Measurements from ENCODE around the gene NECAB3. TPM values are rescaled to one million over a fixed set of nuclear protein-coding genes. Genes with fewer than 3 reads are reported as not detected.
"Not testable (repeated sequence)": the region's sequence is repeated elsewhere in the genome, so short reads cannot be mapped to it uniquely, and the experiment has no call there.

The NECAB3 gene
- total RNA-seq, 1 donor from 2014 or later, result 27.8 TPM

DNA sequence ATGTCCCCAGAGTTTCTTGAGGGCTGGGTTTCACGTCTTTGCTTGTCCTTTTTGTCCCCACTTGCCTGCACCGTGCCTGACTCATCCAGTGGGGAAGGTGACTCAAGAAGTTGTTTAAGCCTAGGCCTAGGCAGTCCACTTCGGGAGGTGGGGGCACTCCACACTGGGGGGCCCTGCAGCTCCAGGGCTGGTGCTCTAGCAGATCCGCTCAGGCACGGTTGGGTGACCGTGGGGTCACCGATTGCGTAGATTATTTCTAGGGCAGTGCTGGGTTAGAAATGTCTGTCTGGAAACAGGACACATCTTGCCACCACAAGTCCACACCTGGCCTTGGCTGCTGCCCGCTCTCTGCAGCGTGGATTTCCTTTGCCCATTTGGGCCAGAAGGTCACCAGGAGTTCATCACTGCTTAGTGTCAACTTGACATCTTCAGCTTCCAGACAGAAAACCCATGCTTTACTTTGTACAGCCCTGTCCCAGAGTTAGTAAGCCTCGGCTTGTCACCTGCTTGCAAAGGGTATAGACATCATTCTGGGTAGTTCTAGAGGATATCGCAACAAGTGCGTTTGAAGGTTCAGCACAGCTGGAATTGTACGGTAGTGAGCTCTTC lies 25.7 kb downstream of the NECAB3 start:
- no peak for DNase-seq

DNA sequence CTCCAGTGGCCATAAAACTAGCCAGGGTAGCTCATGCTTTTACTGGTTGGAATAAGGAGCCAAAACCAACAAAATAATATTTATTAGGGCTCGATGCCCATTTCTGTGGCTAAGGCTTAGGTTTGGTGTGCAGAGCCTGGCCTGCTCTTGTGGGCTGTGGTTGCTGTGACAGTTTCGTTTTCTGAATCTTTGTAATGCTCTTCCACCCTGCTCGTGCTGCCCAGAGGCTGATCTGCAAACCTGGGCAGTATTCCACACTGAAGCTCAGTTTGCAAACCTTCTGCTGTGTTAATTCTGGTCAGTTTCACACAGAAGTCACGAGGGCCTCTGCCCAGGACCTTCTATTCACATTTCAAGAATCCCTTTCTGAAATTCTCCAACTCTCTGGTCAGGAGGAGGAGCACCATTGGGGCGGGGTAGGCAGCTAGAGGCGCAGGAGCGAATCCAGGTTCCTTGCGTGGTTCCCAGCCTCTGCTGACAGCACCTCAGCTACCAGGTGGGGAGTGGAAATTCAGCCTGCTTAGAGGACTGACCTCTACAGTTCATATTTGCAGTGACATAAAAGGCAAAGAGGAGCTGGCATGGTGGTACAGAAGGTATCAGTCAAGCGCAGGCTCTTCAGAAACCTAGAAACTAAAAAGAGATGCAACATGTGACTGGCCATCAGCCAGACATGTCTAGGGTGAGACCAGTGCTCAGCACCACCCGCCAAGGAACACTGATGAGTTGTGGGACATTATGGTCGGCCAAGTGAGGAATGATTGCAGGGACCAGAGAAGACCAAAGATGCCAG lies 26.4 kb downstream of the NECAB3 start:
- DNase-seq, result no peak

DNA sequence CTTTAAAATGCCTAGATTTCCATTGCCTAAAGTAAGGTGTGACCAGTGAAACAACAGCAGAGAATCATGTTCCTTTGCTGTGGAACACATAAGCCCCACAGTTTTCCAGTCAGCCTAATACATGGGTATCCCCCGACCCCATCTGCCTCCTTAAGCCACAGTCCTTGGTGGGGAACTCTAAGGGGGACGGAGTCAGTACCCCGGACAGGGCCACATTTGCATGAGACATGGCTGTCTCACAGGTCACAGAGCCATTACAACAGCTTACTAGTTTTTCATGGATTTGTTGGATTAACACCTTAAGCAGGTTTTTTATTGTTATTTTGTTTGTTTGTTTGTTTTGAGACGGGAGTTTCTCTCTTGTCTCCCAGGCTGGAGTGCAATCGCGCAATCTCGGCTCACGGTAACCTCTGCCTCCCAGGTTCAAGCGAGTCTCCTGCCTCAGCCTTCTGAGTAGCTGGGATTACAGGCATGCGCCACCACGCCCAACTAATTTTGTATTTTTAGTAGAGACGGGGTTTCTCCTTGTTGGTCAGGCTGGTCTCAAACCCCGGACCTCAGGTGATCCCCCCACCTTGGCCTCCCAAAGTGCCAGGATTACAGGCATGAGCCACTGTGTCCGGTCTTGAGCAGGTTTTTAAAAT lies 27.1 kb downstream of the NECAB3 start:
- not testable (repeated sequence) for DNase-seq

DNA sequence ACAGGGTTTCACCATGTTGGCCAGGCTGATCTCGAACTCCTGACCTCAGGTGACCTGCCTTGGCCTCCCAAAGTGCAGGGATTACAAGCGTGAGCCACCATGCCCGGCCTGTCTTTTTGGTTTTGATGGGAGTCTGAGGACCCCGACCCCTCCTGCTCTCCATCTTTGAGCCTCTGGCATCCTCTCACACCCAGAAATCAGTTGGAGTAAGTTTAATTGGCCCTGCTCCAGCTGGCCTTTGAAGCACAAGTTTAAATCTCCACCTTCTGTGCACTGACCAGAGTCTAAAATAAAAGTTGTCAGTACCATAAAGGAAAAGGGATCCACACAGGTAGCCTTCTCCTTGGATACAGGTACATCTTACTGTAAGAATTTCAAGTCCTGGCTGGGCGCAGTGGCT lies 28.0 kb downstream of the NECAB3 start:
- DNase-seq, result no peak

DNA sequence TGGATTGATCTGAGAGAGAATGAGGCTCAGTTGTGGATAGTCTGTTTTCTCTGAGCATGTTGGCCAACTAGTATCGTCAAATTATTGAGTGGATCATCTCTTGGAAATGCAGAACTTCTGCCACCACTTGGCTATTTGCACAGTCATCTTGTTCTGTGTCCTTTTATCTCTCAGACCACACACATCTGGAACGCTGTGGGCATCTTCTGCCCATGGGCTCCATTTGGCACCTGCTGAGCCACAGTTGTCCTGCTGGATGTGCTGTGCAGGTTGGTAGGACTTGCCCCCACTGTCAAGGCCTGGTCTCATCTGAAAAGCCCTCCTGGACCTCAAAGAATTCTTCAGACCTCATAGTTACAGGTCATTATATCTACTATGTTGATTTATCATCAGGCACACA lies 28.8 kb downstream of the NECAB3 start:
- no peak for DNase-seq

DNA sequence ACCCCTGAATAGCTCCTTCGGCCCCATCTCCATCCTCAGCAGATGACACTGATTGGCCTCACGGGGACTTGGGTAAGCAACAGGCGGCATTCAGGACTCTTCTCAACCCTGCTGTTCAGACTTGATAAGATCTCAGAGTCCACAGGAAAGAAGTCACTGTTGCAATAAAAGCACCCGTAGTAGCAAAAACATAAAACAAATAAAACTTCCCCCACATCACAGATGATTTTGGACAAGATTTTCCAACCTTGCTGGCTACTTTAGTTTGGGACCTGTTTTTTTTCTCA lies 29.2 kb downstream of the NECAB3 start:
- DNase-seq, result no peak

DNA sequence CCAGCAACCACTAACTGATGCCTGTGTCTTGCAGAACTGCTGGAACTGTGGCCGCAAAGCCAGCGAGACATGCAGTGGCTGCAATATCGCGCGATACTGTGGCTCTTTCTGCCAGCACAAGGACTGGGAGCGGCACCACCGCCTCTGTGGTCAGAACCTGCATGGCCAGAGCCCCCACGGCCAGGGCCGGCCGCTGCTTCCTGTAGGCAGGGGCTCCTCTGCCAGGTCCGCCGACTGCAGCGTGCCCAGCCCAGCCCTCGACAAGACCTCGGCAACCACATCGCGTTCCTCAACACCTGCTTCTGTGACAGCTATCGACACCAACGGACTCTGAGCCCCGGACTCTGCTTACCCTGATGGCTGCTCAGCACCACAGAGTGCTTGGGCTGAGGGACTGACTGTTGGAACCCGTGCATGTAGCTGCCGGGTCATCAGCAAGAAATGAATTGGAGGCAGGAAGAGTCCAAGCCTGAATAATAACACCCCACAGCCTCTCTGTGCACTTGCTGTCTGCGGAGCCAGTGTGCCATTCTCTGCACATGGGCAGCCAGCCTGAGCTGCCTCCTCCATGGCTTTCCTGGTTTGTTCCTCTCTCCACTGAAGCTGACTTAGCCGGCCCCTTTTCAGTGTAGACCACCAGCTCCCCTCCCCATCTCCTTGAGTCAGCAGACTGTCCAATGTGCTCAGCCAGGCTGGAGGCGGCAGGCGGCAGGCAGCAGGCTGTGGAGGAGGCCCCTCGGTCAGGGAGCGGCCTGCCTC lies 29.7 kb downstream of the NECAB3 start:
- DNase-seq, result no peak

DNA sequence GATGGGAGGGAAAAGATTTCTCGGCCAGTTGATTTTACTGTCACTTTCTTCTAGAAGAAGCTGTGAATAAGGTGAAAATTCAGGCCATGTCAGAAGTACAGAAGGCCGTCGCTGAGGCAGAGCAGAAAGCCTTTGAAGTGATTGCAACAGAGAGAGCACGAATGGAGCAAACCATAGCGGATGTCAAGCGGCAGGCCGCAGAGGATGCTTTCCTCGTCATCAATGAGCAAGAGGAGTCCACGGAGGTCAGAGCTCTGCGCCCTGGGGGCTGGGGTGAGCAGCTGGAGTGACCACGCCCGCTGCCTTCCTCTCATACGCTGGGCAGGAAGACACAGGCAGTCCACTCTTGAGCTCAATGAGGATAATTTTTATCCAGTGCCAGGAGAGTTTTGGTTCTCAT lies 33.9 kb downstream of the NECAB3 start:
- DNase-seq, result no peak

DNA sequence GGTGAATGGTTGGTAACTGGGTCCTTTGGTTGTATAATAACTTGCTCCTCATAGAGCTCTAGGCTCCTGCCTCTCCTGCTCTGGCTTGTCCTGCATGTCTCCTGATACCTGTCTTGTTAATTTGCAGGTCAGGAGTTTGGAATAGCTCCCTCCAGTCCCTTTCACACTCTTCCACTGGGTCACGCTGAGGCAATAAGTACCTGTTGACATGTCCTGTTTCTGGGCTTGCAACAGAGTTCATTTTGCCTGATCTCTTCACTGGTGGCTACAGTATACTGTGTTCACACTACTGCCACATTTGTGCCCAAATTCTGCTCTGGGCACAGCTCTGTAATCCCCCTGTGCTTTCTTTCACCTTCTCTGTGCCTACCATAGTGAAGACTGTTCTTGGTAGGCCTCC lies 37.5 kb downstream of the NECAB3 start:
- DNase-seq, result no peak

DNA sequence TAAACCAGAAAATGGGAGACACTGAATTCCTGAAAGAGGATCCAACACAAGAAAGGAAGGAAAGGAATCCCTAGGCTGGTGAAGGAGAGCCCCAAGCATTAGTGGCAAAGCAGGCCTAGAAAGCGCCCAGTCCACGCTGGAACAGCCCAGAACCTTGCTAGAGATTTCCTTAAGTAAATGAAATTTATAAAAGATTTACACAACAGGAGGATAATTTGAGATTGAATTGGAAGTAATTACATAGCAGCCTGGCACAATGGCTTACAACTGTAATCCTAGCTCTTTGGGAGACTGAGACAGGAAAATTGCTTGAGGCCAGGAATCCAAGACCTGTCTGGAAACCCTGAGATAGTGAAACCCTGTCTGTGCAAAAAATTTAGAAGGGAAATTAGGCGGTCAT lies 38.9 kb downstream of the NECAB3 start:
- no peak for DNase-seq

DNA sequence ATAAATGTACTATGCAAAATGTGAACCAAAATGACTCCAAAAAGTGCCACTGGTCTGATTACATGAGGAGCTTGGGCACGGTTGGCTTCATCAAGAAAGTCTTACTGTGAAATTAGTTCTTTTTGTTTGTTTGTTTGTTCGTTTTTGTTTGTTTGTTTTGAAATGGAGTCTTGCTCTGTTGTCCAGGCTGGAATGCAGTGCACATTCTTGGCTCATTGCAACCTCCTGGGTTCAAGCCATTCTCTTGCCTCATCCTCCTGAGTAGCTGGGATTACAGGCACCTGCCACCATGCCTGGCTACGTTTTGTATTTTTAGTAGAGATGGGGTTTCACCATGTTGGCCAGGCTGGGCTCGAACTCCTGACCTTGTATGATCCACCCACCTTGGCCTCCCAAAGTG lies 42.3 kb downstream of the NECAB3 start:
- not testable (repeated sequence) for DNase-seq

DNA sequence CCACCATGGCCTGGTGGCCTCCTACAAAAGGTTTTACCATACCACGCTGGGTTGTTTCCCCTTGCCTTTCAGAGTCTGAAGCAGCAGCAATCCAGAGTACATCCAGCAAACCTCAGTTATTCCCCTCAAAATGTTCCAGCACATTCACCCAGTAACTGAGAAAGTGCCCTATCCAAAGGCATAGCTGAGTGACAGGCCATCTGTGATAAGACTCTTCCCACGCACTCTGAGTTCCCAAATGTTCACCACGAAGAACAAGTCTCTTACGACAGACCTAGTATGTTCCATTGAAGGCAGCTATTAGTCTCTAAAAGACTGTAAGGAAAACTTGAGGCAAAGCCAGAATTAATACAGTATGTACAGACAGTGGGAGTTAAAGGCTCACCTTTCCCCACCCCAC lies 43.7 kb downstream of the NECAB3 start:
- DNase-seq, result no peak

DNA sequence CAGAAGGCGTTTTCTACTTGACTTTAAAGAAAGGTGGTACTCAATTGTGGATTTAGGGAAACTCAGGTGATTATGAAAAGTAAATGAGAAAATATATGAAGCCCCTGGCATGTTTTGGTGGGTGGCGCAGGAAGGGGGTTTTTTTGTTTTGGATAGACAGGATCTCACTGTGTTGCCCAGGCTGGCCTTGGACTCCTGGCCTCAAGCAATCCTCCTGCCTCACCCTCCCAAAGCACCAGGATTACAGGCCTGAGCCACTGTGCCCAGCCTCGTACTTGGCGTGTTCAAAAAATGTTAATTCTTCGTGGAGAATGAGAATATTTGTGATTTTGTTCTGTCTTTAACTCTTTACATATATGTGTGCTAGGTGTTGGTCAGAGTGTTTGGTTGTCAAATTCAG lies 44.2 kb downstream of the NECAB3 start:
- DNase-seq, result no peak

DNA sequence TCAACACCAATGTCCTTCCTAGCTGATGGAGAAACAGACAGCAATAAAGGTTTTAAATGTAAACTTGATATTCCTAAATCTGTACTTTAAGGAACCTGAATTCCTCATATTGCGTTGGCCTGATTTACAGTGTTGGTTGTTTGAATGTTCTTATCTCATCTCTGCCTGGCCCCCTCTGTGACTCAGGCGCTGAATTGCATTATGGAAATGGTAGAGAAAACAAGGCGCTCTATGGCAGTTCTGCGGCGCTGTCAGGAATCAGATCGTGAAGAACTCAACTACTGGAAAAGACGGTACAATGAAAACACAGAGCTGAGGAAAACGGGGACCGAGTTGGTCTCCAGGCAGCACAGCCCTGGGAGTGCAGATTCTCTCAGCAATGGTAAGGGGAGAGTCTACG lies 44.7 kb downstream of the NECAB3 start:
- DNase-seq, result no peak

DNA sequence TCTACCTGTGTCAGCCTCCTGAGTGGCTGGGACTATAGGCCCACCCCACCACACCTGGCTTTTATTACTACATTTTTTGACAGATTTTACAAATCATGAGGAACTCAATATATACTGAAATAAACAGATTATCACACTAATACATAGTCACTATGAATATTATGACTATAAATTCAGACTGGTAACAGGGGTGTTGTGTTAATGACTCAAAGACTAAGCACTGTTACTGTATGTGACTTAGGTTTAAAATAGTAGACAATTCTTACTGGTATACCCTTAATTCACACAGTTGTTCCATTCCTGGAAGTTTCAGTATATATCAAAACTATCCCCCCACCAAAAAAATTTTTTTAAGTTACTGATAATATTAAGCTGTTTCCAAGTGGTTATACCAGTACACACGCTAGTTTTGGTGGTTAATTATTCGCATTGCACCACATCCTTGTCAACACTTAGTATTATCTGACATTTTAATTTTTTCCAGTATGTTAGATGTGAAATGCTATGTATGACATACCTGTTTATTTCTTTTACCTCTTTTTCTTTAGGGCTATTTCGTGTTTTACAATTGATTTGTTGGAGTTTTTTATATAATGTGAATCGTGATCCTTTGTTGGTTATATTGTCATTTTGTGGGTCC lies 46.5 kb downstream of the NECAB3 start:
- DNase-seq, result no peak

DNA sequence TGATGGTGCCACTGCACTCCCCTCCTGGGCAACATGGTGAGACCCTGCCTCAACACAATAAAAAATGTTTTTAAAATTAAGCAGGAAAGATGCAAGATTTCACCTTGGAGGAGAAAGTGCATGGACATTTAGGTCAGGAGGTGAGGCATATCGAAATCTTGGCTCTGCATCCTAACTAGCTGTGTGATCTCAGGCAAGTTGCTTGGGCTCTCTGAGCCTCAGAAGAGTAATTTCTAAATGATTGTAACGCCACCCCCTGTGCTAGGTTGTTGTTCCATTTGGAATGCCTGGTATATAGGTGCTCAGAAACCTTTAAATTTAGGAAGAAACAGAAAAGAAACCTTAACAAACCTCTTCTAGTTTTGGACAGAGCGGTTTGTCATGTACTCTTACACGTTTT lies 48.0 kb downstream of the NECAB3 start:
- DNase-seq, result no peak

DNA sequence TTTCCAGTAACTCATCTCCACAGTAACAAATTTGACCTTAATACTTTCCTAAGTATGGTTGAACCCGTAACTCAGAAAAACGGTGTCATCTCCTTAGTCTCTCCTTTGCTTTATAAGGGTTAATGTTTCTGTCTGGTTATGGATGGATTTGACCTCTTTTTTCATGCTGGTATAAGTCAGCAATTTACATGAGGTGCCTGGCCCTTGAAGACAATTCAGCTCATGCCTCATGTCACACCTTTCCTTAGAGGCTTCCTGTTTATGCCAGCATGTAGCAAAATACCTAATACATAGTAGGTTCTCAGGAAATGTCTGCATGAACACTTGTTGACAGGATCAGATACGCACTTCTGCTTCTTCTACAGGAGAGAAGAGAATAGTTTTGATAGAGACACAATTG lies 49.8 kb downstream of the NECAB3 start:
- DNase-seq, result no peak

DNA sequence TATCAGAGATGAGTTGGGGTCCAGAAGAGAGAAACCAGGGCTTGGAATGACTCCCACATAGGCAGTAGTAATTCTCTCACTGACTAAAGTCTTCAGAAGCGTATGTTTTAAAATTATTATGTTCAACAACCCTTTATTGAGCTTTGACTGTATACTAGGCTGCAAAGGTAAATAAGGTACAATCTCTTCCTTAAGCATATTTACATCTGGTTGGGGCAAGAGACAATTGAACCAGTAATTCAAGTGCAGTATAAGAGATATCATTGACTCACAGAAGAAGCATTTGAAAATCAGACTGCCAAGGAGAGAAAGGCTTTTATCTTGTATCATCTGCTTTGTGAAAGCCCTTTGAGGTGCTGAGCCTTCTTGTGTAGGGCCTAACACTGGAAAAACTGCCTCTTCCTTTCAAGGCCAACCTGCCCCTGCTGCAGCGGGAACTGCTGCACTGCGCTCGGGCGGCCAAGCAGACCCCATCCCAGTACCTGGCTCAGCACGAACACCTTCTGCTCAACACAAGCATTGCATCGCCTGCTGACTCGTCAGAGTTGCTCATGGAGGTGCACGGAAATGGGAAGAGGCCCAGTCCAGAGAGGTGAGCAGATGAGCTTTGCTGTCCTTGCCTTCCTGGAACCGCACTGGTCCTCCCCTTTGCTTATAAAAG lies 51.4 kb downstream of the NECAB3 start:
- no peak for DNase-seq

DNA sequence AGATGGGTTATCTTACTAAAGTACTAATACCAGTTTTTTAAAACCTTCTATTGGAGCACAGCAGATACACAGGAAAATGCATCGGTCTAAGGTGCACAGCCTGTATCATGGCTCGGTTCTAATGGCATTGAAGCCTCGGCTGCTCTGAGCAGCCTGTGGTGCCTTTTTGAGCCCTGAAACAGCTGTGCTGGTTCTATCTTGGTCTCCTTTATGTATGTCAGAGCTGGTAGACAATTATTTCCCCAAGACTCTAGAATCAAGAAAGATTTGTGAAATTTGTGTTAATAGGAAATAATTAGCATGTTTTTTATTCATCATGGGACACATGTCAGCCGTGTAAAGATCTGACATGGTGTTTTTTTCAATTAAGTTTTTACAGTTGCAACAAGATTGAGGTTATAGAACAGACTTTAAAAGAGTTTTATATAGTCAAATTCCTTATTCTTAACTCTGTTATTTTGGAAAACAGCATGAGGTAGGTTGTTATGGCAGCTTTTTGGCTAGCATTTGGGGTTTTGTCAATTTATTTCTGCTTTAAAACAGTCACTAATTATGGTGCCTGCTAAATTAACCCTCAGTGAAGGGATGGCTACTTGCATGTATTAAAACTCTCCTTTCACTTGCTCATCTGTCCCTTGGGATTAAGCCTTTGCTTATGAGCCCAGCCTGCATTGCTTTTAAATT lies 52.4 kb downstream of the NECAB3 start:
- no peak for DNase-seq

DNA sequence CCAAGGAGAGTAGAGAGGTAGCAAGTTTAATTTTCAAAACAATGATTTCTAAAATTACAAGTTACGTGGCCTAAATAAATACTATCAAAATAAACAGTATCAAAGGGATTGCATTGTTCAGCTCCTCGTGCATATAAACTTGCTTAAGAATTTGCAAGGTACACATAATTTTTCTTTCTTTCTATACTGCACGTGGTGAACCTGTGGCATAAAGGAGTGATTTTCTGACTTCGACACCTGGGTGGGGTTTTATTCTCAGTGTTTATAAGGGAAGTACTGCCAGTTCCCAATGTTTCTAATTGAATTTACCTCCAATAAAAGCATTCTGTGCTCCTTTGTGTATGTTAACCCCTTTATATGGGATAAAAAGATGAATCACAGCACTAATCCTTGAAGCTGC lies 62.2 kb downstream of the NECAB3 start:
- DNase-seq, result no peak

DNA sequence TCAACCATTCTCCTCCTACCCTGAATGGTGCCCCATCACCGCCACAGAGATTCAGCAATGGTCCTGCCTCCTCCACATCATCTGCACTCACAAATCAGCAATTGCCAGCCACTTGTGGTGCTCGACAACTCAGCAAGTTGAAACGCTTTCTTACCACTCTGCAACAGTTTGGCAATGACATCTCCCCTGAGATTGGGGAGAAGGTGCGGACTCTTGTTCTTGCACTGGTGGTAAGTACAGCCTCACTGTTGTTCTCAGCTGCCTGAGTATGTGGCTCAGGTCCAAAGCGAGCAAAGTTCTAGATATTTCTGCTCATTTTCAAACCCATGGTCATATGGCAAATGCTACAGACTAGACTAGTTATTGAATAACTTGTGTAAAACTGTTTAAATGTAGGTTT lies 63.1 kb downstream of the NECAB3 start:
- no peak for DNase-seq

DNA sequence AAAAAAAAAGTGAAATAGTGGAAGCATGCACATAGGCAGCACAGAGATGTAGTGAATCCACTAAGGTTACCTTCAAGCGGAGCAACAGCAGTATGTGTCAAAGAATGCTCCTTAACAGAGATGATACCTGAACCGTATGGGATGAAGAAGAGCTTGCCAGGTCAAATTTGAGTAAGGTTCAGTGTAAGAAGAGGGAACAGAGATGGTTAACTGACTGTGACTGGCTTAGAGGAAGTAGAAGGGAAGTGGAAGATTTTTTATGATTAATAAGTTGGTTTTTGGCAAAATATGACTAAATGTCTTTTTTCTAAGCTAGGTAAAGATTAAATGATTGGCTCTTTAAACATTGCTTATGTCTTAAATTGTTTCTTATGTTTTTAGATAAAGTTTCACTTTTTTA lies 64.7 kb downstream of the NECAB3 start:
- DNase-seq, result no peak

Data from occipital lobe (tissue), 2 donors.